Measurements from ENCODE around the gene ACTR2.

- TF ChIP-seq CTCF (IDR thresholded peaks at IDR 0.05), result no peak
- no peak for TF ChIP-seq TCF7L2 (IDR thresholded peaks at IDR 0.05; ENCODE audit: low read depth, low read length)
These were observed 41.3 kb downstream of the ACTR2 start for GRCh38 chr2:65268957-65269356.
